Loucy (cell line): Measurements from ENCODE around the gene TFDP3.

ENCODE experiments used
- EZH2phosphoT487 ChIP-seq: fragments of 200-600 bp; IDR thresholded peaks from 2 replicates; pipeline ENCODE4 v1.6.1; 2018; ENCODE audit warnings: antibody characterized with exemption, mild to moderate bottlenecking, moderate library complexity, borderline replicate concordance
- TF ChIP-seq, protein P1 (sequence below): fragments of 200-600 bp; sonication (generic); conservative IDR thresholded peaks from 2 replicates; pipeline ENCODE4 v1.5.1; 2014; ENCODE audit warnings: mild to moderate bottlenecking, antibody characterized with exemption, low read length

DNA sequence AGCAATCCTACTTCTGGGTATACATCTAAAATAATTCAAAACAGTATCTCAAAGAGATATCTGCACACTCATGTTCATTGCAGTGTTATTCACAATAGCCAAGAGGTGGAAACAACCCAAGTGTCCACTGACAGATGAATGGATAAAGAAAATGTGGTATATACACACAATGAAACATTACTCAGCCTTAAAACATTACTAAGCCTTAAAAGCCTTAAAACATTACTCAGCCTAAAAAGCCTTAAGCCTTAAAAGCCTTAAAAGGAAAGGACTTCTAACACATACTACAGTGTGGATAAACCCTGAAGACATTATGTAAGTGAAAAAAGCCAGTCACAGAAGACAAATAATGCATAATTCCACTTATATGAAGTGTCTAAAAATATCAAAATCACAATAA is 40.3 kb upstream of the TFDP3 start:
- TF ChIP-seq EZH2phosphoT487: no peak
- TF ChIP-seq, protein P1, sequence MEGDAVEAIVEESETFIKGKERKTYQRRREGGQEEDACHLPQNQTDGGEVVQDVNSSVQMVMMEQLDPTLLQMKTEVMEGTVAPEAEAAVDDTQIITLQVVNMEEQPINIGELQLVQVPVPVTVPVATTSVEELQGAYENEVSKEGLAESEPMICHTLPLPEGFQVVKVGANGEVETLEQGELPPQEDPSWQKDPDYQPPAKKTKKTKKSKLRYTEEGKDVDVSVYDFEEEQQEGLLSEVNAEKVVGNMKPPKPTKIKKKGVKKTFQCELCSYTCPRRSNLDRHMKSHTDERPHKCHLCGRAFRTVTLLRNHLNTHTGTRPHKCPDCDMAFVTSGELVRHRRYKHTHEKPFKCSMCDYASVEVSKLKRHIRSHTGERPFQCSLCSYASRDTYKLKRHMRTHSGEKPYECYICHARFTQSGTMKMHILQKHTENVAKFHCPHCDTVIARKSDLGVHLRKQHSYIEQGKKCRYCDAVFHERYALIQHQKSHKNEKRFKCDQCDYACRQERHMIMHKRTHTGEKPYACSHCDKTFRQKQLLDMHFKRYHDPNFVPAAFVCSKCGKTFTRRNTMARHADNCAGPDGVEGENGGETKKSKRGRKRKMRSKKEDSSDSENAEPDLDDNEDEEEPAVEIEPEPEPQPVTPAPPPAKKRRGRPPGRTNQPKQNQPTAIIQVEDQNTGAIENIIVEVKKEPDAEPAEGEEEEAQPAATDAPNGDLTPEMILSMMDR: no peak
